ENCODE measurements around the gene SDK2.

Gene SDK2

GRCh38 chr17:73520369-73520761, 123.9 kb downstream of the SDK2 start:
- no peak overlapping the region for H3K9ac ChIP-seq (ENCODE audit: low read depth, low read length)
- H3K27me3 ChIP-seq (ENCODE audit: control insufficient read depth, insufficient read depth, low read length): no peaks in the 10 kb centered on the region
- no peak overlapping the region for H3K4me3 ChIP-seq (ENCODE audit: low read depth, low read length)
- H3K4me1 ChIP-seq (ENCODE audit: control insufficient read depth, insufficient read depth, low read length): no peaks in the 10 kb centered on the region
- H3K36me3 ChIP-seq (ENCODE audit: control insufficient read depth, insufficient read depth, low read length): no peaks in the 10 kb centered on the region
- H3K9me3 ChIP-seq (ENCODE audit: control insufficient read depth, insufficient read depth, low read length): no peaks in the 10 kb centered on the region

- Histone ChIP-seq H3K9ac (ENCODE audit: low read depth, low read length) (no peak overlapping the region), H3K27me3 (ENCODE audit: control insufficient read depth, insufficient read depth, low read length) (no peaks in the 10 kb centered on the region), H3K4me1 (ENCODE audit: control insufficient read depth, insufficient read depth, low read length) (no peaks in the 10 kb centered on the region), H3K4me3 (ENCODE audit: low read depth, low read length) (no peak overlapping the region), H3K9me3 (ENCODE audit: control insufficient read depth, insufficient read depth, low read length) (no peaks in the 10 kb centered on the region), H3K36me3 (ENCODE audit: control insufficient read depth, insufficient read depth, low read length) (no peaks in the 10 kb centered on the region)
Observed at GRCh38 chr17:73519714-73520368, 124.4 kb downstream of the SDK2 start.

- H3K4me1 ChIP-seq (ENCODE audit: control insufficient read depth, insufficient read depth, low read length): no peaks in the 10 kb centered on the region
- H3K27me3 ChIP-seq (ENCODE audit: control insufficient read depth, insufficient read depth, low read length): no peaks in the 10 kb centered on the region
- no peaks in the 10 kb centered on the region for H3K9me3 ChIP-seq (ENCODE audit: control insufficient read depth, insufficient read depth, low read length)
- H3K4me3 ChIP-seq (ENCODE audit: low read depth, low read length): no peak overlapping the region
- H3K9ac ChIP-seq (ENCODE audit: low read depth, low read length): no peak overlapping the region
- no peaks in the 10 kb centered on the region for H3K36me3 ChIP-seq (ENCODE audit: control insufficient read depth, insufficient read depth, low read length)
Observed at GRCh38 chr17:73519011-73519410, 125.2 kb downstream of the SDK2 start.

- H3K4me3 ChIP-seq (ENCODE audit: low read depth, low read length): no peak overlapping the region
- no peaks in the 10 kb centered on the region for H3K36me3 ChIP-seq (ENCODE audit: control insufficient read depth, insufficient read depth, low read length)
- no peaks in the 10 kb centered on the region for H3K27me3 ChIP-seq (ENCODE audit: control insufficient read depth, insufficient read depth, low read length)
- no peaks in the 10 kb centered on the region for H3K9me3 ChIP-seq (ENCODE audit: control insufficient read depth, insufficient read depth, low read length)
- no peaks in the 10 kb centered on the region for H3K4me1 ChIP-seq (ENCODE audit: control insufficient read depth, insufficient read depth, low read length)
- H3K9ac ChIP-seq (ENCODE audit: low read depth, low read length): no peak overlapping the region
Observed at GRCh38 chr17:73516431-73516830, 127.8 kb downstream of the SDK2 start.

GRCh38 chr17:73514146-73514863, 129.9 kb downstream of the SDK2 start:
- Histone ChIP-seq H3K36me3 (ENCODE audit: control insufficient read depth, insufficient read depth, low read length) (no peaks in the 10 kb centered on the region), H3K27me3 (ENCODE audit: control insufficient read depth, insufficient read depth, low read length) (no peaks in the 10 kb centered on the region), H3K9ac (ENCODE audit: low read depth, low read length) (no peak overlapping the region)

GRCh38 chr17:73513426-73513825, 130.8 kb downstream of the SDK2 start:
- H3K27me3 ChIP-seq (ENCODE audit: control insufficient read depth, insufficient read depth, low read length): no peaks in the 10 kb centered on the region
- no peaks in the 10 kb centered on the region for H3K36me3 ChIP-seq (ENCODE audit: control insufficient read depth, insufficient read depth, low read length)
- no peak overlapping the region for H3K4me3 ChIP-seq (ENCODE audit: low read depth, low read length)
- H3K9me3 ChIP-seq (ENCODE audit: control insufficient read depth, insufficient read depth, low read length): no peaks in the 10 kb centered on the region
- no peaks in the 10 kb centered on the region for H3K4me1 ChIP-seq (ENCODE audit: control insufficient read depth, insufficient read depth, low read length)
- H3K9ac ChIP-seq (ENCODE audit: low read depth, low read length): no peak overlapping the region

More at GRCh38 chr17:73514146-73514863, 129.9 kb downstream of the SDK2 start:
- H3K9me3 ChIP-seq (ENCODE audit: control insufficient read depth, insufficient read depth, low read length): no peaks in the 10 kb centered on the region
- no peaks in the 10 kb centered on the region for H3K4me1 ChIP-seq (ENCODE audit: control insufficient read depth, insufficient read depth, low read length)
- H3K4me3 ChIP-seq (ENCODE audit: low read depth, low read length): no peak overlapping the region

- Histone ChIP-seq H3K36me3 (ENCODE audit: control insufficient read depth, insufficient read depth, low read length) (no peaks in the 10 kb centered on the region), H3K4me1 (ENCODE audit: control insufficient read depth, insufficient read depth, low read length) (no peaks in the 10 kb centered on the region), H3K9ac (ENCODE audit: low read depth, low read length) (no peak overlapping the region), H3K4me3 (ENCODE audit: low read depth, low read length) (no peak overlapping the region), H3K9me3 (ENCODE audit: control insufficient read depth, insufficient read depth, low read length) (no peaks in the 10 kb centered on the region), H3K27me3 (ENCODE audit: control insufficient read depth, insufficient read depth, low read length) (no peaks in the 10 kb centered on the region)
Observed at GRCh38 chr17:73511719-73512115, 132.5 kb downstream of the SDK2 start.

- no peaks in the 10 kb centered on the region for H3K36me3 ChIP-seq (ENCODE audit: control insufficient read depth, insufficient read depth, low read length)
- H3K4me3 ChIP-seq (ENCODE audit: low read depth, low read length): no peak overlapping the region
- no peak overlapping the region for H3K9ac ChIP-seq (ENCODE audit: low read depth, low read length)
- H3K27me3 ChIP-seq (ENCODE audit: control insufficient read depth, insufficient read depth, low read length): no peaks in the 10 kb centered on the region
- H3K9me3 ChIP-seq (ENCODE audit: control insufficient read depth, insufficient read depth, low read length): no peaks in the 10 kb centered on the region
- H3K4me1 ChIP-seq (ENCODE audit: control insufficient read depth, insufficient read depth, low read length): no peaks in the 10 kb centered on the region
Observed at GRCh38 chr17:73510981-73511718, 133.1 kb downstream of the SDK2 start.

- Histone ChIP-seq H3K9me3 (ENCODE audit: control insufficient read depth, insufficient read depth, low read length) (no peaks in the 10 kb centered on the region), H3K27me3 (ENCODE audit: control insufficient read depth, insufficient read depth, low read length) (no peaks in the 10 kb centered on the region)
Observed at GRCh38 chr17:73508931-73509605, 135.2 kb downstream of the SDK2 start.

GRCh38 chr17:73508057-73508930, 136.0 kb downstream of the SDK2 start:
- no peaks in the 10 kb centered on the region for H3K9me3 ChIP-seq (ENCODE audit: control insufficient read depth, insufficient read depth, low read length)
- no peaks in the 10 kb centered on the region for H3K4me1 ChIP-seq (ENCODE audit: control insufficient read depth, insufficient read depth, low read length)
- no peaks in the 10 kb centered on the region for H3K27me3 ChIP-seq (ENCODE audit: control insufficient read depth, insufficient read depth, low read length)
- H3K36me3 ChIP-seq (ENCODE audit: control insufficient read depth, insufficient read depth, low read length): no peaks in the 10 kb centered on the region
- no peak overlapping the region for H3K9ac ChIP-seq (ENCODE audit: low read depth, low read length)
- no peak overlapping the region for H3K4me3 ChIP-seq (ENCODE audit: low read depth, low read length)

More at GRCh38 chr17:73508931-73509605, 135.2 kb downstream of the SDK2 start:
- Histone ChIP-seq H3K36me3 (ENCODE audit: control insufficient read depth, insufficient read depth, low read length) (no peaks in the 10 kb centered on the region), H3K4me1 (ENCODE audit: control insufficient read depth, insufficient read depth, low read length) (no peaks in the 10 kb centered on the region), H3K9ac (ENCODE audit: low read depth, low read length) (no peak overlapping the region), H3K4me3 (ENCODE audit: low read depth, low read length) (no peak overlapping the region)
